ENCODE results near the gene ANKUB1. TPM values are rescaled to one million over a fixed set of nuclear protein-coding genes. Genes with fewer than 3 reads are reported as not detected.

Gene ANKUB1
- total RNA-seq, 3 donors from 2014 or later (not counting 1 experiment from before 2014, with no cell fraction given), result not detected

DNA sequence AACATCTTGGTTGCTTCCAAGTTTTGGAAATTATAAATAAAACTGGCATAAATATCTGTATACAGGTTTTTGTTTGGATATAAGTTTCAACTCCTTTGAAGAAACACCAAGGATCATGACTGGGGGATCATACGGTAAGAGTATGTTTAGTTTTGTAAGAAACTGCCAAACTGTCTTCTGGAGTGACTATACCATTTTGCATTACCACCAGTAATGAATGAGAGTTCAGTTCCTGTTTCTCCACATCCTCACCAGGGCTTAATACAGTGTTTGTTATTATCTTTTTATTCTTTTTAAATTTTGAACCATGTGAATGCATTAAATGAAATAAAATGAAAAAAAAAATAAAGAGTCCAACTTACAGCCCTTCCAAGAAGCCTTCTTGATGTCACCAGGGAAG, 3.7 kb upstream of the ANKUB1 start:
- no peaks in the 10 kb centered on the region for H3K4me1 ChIP-seq (ENCODE audit: control insufficient read depth, insufficient read depth, low read length)
- intact Hi-C loops (cut with micrococcal nuclease), result no loop called here
- Mint-ChIP-seq H3K27ac (no peak overlapping the region), H3K4me3 (no peak overlapping the region), H3K4me1 (no peaks in the 10 kb centered on the region), H3K27me3 (ENCODE audit: low read depth in 2 of 2) (peaks cover 28 to 46% of the 10 kb centered on the region in 2 donors), H3K36me3 (no peaks in the 10 kb centered on the region), H3K9me3 (no peaks in the 10 kb centered on the region)
- no peak overlapping the region for H3K27ac ChIP-seq (ENCODE audit: low read length)
- H3K36me3 ChIP-seq (ENCODE audit: control insufficient read depth, insufficient read depth, low read length), result no peaks in the 10 kb centered on the region
- H3K27me3 ChIP-seq (ENCODE audit: control insufficient read depth, insufficient read depth, low read length), result peaks cover 6% of the 10 kb centered on the region
- WGBS (ENCODE audit: insufficient coverage), result no CpG with 5 or more reads among the region's 1 CpG
- TF ChIP-seq, protein P1, sequence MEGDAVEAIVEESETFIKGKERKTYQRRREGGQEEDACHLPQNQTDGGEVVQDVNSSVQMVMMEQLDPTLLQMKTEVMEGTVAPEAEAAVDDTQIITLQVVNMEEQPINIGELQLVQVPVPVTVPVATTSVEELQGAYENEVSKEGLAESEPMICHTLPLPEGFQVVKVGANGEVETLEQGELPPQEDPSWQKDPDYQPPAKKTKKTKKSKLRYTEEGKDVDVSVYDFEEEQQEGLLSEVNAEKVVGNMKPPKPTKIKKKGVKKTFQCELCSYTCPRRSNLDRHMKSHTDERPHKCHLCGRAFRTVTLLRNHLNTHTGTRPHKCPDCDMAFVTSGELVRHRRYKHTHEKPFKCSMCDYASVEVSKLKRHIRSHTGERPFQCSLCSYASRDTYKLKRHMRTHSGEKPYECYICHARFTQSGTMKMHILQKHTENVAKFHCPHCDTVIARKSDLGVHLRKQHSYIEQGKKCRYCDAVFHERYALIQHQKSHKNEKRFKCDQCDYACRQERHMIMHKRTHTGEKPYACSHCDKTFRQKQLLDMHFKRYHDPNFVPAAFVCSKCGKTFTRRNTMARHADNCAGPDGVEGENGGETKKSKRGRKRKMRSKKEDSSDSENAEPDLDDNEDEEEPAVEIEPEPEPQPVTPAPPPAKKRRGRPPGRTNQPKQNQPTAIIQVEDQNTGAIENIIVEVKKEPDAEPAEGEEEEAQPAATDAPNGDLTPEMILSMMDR (IDR thresholded peaks at IDR 0.05), result no peak
- no peaks in the 10 kb centered on the region for H3K9me3 ChIP-seq (ENCODE audit: control insufficient read depth, insufficient read depth, low read length)
- H3K4me3 ChIP-seq (ENCODE audit: low read length), result no peak overlapping the region
- no peak for ATAC-seq
- DNase-seq, result no peak

DNA sequence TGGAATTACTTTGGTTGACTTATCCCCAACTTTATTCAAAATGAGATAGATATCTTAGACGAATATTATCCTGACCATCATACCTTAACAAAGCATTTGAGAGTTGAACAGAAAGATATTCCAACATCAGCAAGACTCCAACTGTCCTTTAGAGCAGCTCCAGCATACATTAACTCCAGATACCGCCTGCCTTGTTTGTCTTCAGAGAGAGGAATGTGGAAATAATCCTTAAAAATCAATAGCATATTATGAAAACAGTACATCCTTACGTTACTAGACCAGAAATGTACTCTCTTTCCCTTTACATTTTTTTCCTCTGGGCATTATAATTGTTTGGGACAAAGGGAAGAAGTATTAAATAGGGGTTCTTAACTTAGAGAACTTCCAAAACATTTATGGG, 1.7 kb downstream of the ANKUB1 start:
- Histone ChIP-seq H3K36me3 (ENCODE audit: control insufficient read depth, insufficient read depth, low read length) (no peaks in the 10 kb centered on the region), H3K9me3 (ENCODE audit: control insufficient read depth, insufficient read depth, low read length) (no peaks in the 10 kb centered on the region), H3K4me1 (ENCODE audit: control insufficient read depth, insufficient read depth, low read length) (no peaks in the 10 kb centered on the region), H3K27me3 (ENCODE audit: control insufficient read depth, insufficient read depth, low read length) (peaks cover 6% of the 10 kb centered on the region), H3K4me3 (ENCODE audit: low read length) (no peak overlapping the region), H3K27ac (ENCODE audit: low read length) (no peak overlapping the region)
- H3K36me3 Mint-ChIP-seq, result no peaks in the 10 kb centered on the region
- 86% methylated on average over 1 of the region's 3 CpGs for WGBS (ENCODE audit: insufficient coverage)
- TF ChIP-seq, protein P1 (IDR thresholded peaks at IDR 0.05), result no peak
- H3K27me3 Mint-ChIP-seq (ENCODE audit: low read depth in 2 of 2), result peaks cover 27 to 45% of the 10 kb centered on the region in 2 donors
- no peaks in the 10 kb centered on the region for H3K9me3 Mint-ChIP-seq
- H3K4me3 Mint-ChIP-seq, result no peak overlapping the region
- H3K27ac Mint-ChIP-seq, result no peak overlapping the region
- intact Hi-C loops (cut with micrococcal nuclease), result no loop called here
- no peak for ATAC-seq
- H3K4me1 Mint-ChIP-seq, result no peaks in the 10 kb centered on the region
- DNase-seq, result no peak

DNA sequence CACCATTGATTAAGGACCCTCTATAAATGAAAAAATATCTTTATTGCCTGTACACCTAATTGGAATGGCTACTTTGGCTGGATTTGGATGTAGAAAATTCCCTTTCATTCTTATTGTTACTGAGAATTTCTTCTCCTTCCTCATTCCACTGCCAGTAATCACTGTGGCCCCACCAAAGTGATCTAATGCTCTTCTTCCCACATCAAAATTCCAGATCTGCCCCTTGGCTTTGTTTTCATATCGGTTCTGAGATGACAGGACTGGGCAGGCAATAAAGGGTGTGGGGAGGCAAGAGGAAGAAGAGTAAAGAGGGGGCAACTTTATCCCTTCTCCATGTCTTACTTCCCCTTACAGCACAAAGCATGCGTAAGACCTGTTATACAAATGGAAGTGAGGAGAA, 2.1 kb downstream of the ANKUB1 start:
- no peak overlapping the region for H3K27ac Mint-ChIP-seq
- H3K4me1 Mint-ChIP-seq, result no peaks in the 10 kb centered on the region
- H3K36me3 ChIP-seq (ENCODE audit: control insufficient read depth, insufficient read depth, low read length), result no peaks in the 10 kb centered on the region
- no peaks in the 10 kb centered on the region for H3K9me3 ChIP-seq (ENCODE audit: control insufficient read depth, insufficient read depth, low read length)
- no peak overlapping the region for H3K4me3 Mint-ChIP-seq
- DNase-seq, result no peak
- H3K4me1 ChIP-seq (ENCODE audit: control insufficient read depth, insufficient read depth, low read length), result no peaks in the 10 kb centered on the region
- TF ChIP-seq, protein P1 (IDR thresholded peaks at IDR 0.05), result no peak
- intact Hi-C loops (cut with micrococcal nuclease), result no loop called here
- no peak overlapping the region for H3K27ac ChIP-seq (ENCODE audit: low read length)
- H3K27me3 Mint-ChIP-seq (ENCODE audit: low read depth in 2 of 2), result peaks cover 27 to 45% of the 10 kb centered on the region in 2 donors
- no peak for ATAC-seq
- H3K9me3 Mint-ChIP-seq, result no peaks in the 10 kb centered on the region
- no peak overlapping the region for H3K4me3 ChIP-seq (ENCODE audit: low read length)
- H3K36me3 Mint-ChIP-seq, result no peaks in the 10 kb centered on the region
- no CpG with 5 or more reads among the region's 2 CpGs for WGBS (ENCODE audit: insufficient coverage)
- H3K27me3 ChIP-seq (ENCODE audit: control insufficient read depth, insufficient read depth, low read length), result peaks cover 6% of the 10 kb centered on the region

DNA sequence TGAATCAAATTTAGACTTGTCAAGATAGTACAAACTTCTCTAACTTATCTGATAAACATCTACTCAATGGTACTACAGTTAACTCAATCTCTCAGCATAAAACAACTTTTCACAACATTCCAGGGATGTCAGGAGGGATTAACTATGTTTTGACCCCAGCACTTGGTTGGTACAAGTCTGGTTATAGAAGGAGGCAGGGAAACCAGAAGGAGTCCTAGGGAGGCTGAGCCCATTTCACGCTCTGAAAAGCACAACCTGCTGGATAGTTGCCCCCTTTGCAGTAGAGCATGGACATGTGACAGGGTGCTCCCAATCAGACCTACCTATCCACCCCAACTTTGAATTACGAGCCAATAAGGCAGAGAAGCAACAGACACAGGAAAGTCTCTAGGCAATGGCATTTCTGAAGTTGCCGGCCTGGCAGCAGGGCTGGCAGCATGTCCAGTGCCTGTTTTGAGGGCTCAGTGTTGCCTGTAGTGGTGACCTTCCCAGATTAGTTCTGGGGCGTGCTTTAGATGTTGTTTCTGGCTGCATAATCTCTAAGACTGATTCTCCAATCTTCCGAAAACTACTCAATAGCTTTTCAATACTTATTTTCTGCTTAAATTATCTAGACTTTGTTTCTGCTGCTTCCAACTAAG, 8.2 kb downstream of the ANKUB1 start:
- ATAC-seq (no peak), DNase-seq (no peak)
- WGBS (ENCODE audit: insufficient coverage), result 90% methylated on average over 5 of the region's 5 CpGs
- Mint-ChIP-seq H3K27me3 (ENCODE audit: low read depth in 2 of 2) (peaks cover 8 to 26% of the 10 kb centered on the region in 2 donors), H3K4me3 (no peak overlapping the region), H3K4me1 (peaks cover 0 to 6% of the 10 kb centered on the region in 2 donors), H3K9me3 (no peaks in the 10 kb centered on the region), H3K36me3 (no peaks in the 10 kb centered on the region), H3K27ac (no peak overlapping the region)
- TF ChIP-seq, protein P1 (IDR thresholded peaks at IDR 0.05), result no peak
- no peaks in the 10 kb centered on the region for H3K27me3 ChIP-seq (ENCODE audit: control insufficient read depth, insufficient read depth, low read length)
- no peaks in the 10 kb centered on the region for H3K4me1 ChIP-seq (ENCODE audit: control insufficient read depth, insufficient read depth, low read length)
- no peak overlapping the region for H3K4me3 ChIP-seq (ENCODE audit: low read length)
- intact Hi-C loops (cut with micrococcal nuclease), result no loop called here
- no peak overlapping the region for H3K27ac ChIP-seq (ENCODE audit: low read length)
- no peaks in the 10 kb centered on the region for H3K36me3 ChIP-seq (ENCODE audit: control insufficient read depth, insufficient read depth, low read length)
- H3K9me3 ChIP-seq (ENCODE audit: control insufficient read depth, insufficient read depth, low read length), result no peaks in the 10 kb centered on the region
